Transverse colon (tissue), 4 donors: Measurements from ENCODE around the gene EXT2.

ENCODE experiments used
- CTCF ChIP-seq, 5 experiments: fragments of 200-600 bp in 3 of 5; fragments of 450-650 bp in 2 of 5; sonication (generic) in 3 of 5; IDR thresholded peaks; 1 replicate in 2 of 5; 2 replicates in 3 of 5; pipeline ENCODE4 v1.5.1; 2016 to 2017; ENCODE audit warnings: antibody characterized with exemption in 5 of 5, inconsistent platforms in 3 of 5, mild to moderate bottlenecking in 2 of 5, moderate library complexity in 1 of 5
- EP300 ChIP-seq: sonication (generic); formaldehyde crosslinking; IDR thresholded peaks from one replicate; pipeline ENCODE4 v1.6.1; 2017; ENCODE audit warnings: antibody characterized with exemption, low read depth
- POLR2A ChIP-seq: fragments of 450-650 bp; IDR thresholded peaks from one replicate; pipeline ENCODE4 v1.6.1; 2016; ENCODE audit warnings: antibody characterized with exemption, mild to moderate bottlenecking, moderate library complexity
- POLR2AphosphoS5 ChIP-seq, 3 donors: sonication (generic); formaldehyde crosslinking; IDR thresholded peaks; one replicate each; pipeline ENCODE4 v1.6.1; 2016; ENCODE audit warnings: antibody characterized with exemption in 3 of 3

- TF ChIP-seq CTCF (IDR thresholded peaks at IDR 0.05) = no peak
- no peak for TF ChIP-seq POLR2AphosphoS5 (IDR thresholded peaks at IDR 0.05)
- no peak for TF ChIP-seq POLR2A
- TF ChIP-seq EP300 = no peak
Measured at GRCh38 chr11:44207292-44207691, 111.8 kb downstream of the EXT2 start.
